H1 (cell line): ENCODE measurements around the gene GNB3. TPM values are rescaled to one million over a fixed set of nuclear protein-coding genes. Genes with fewer than 3 reads are reported as not detected.

Experiments used
- CTBP2 ChIP-seq: IDR thresholded peaks from 2 replicates; pipeline ENCODE4 v1.7.0; 2011; ENCODE audit warnings: borderline replicate concordance, mild to moderate bottlenecking, moderate library complexity, mixed read lengths, low read length; ENCODE audit not compliant: insufficient read depth, insufficient read length
- EP300 ChIP-seq, 2 experiments: IDR thresholded peaks; 1 replicate in 1 of 2; 2 replicates in 1 of 2; pipeline ENCODE4 v1.6.1; 2011 to 2012; ENCODE audit warnings: low read depth in 2 of 2, low read length in 2 of 2, mild to moderate bottlenecking in 2 of 2, borderline replicate concordance in 1 of 2, inconsistent platforms in 1 of 2, moderate library complexity in 1 of 2
- polyA plus RNA-seq, 7 experiments: library from polyadenylated mRNA; depleted of rRNA in 3 of 7; stranded (reverse) in 5 of 7; unstranded in 2 of 7; fragments of >200 nt in 5 of 7; fragments of 200-250 nt in 2 of 7; gene quantifications; 1 replicate in 5 of 7; 2 replicates in 1 of 7; 4 replicates in 1 of 7; pipeline versions ENCODE4 v1.2.1 to v1.2.3, GENCODE V29; 2011 to 2013; ENCODE audit warnings: missing spikeins in 2 of 7, mixed read lengths in 2 of 7
- total RNA-seq: library from RNA; stranded (reverse); fragmentation: NEBNext Ultra II Directional; extraction: Animal tissue kit (Norgen Biotek cat#: 25700); gene quantifications from 2 replicates; pipeline ENCODE4 v1.2.1, GENCODE V29; 2021

The GNB3 gene
- total and polyA plus RNA-seq, 2 of the 8 experiments (the other 6 are each of a cell fraction or from before 2014, with no cell fraction given): 9.9 TPM

GRCh38 chr12:6791931-6792520 is 48.7 kb upstream of the GNB3 start (continued):
- TF ChIP-seq EP300 (IDR thresholded peaks at IDR 0.05; ENCODE audit: borderline replicate concordance in 1 of 2, low read depth in 2 of 2, low read length in 2 of 2) (no peak), CTBP2 (no peak)
